HCT116 (cell line): ENCODE results near the gene FAM229B. TPM values are rescaled to one million over a fixed set of nuclear protein-coding genes. Genes with fewer than 3 reads are reported as not detected.

Experiments
- ATAC-seq: fragments of 200-7000 bp; cut with Tn5 transposase; 2 replicates; pipeline ENCODE4 v1.9.1; 2020; ENCODE audit warnings: mild to moderate bottlenecking, moderate library complexity
- BruUV-seq: library from RNA; stranded (reverse); fragments of 400-500 nt; replicated peaks from 2 replicates; lab custom pipeline; 2021; lab: Mats Ljungman, UMichigan
- CTCF ChIA-PET: fragments of 300-600 bp; sonication (Branson Sonifier 250); formaldehyde crosslinking; loops from one replicate; lab custom pipeline; 2021; ENCODE audit warnings: antibody characterized with exemption; lab: Charles Lee
- POLR2A ChIA-PET: fragments of 300-600, 350-600 bp; sonication (Branson Sonifier 250); formaldehyde crosslinking; loops from one replicate; lab custom pipeline; 2021; ENCODE audit warnings: antibody characterized with exemption; lab: Charles Lee
- RAD21 ChIA-PET, 2 experiments: fragments of 300-600 bp; sonication (Branson Sonifier 250); formaldehyde crosslinking; loops; one replicate each; lab custom pipeline; 2023; ENCODE audit warnings: low total read pairs in 2 of 2; ENCODE audit not compliant: uncharacterized antibody in 2 of 2, unreplicated experiment in 2 of 2, low non-redundant PET in 1 of 2; lab: Charles Lee
- DNase-seq: peaks from one replicate; pipeline ENCODE4 v3.0.0-alpha.2; 2010; ENCODE audit warnings: low read depth, low spot score
- H2AFZ ChIP-seq: fragments of 200-600 bp; shearing (Covaris generic), sonication (generic); 2 replicates; pipeline ENCODE4 v1.6.1; 2017; ENCODE audit warnings: low read depth, mixed run types, mixed read lengths, antibody characterized with exemption, low read length; ENCODE audit not compliant: poor library complexity, severe bottlenecking
- H3K27ac ChIP-seq: 2 replicates; pipeline ENCODE4 v1.5.1; 2012; ENCODE audit warnings: low read depth, low read length
- H3K27me3 ChIP-seq: fragments of 200-600 bp; sonication (generic); 2 replicates; pipeline ENCODE4 v1.6.1; 2016; ENCODE audit warnings: mixed run types, low read length, mixed read lengths; ENCODE audit not compliant: insufficient read depth
- H3K36me3 ChIP-seq, 2 experiments: fragments of 200-500 bp in 1 of 2; fragments of 200-600 bp in 1 of 2; sonication (Bioruptor generic) in 1 of 2; sonication (generic) in 1 of 2; 2 replicates each; pipeline versions ENCODE4 v1.5.1 to v1.6.1; 2014 to 2016; ENCODE audit warnings: low read length in 2 of 2, inconsistent platforms in 1 of 2, mixed read lengths in 1 of 2, mixed run types in 1 of 2; ENCODE audit not compliant: insufficient read depth in 2 of 2, control insufficient read depth in 1 of 2
- H3K4me1 ChIP-seq, 2 experiments: fragments of 200-600 bp in 1 of 2; sonication (generic) in 1 of 2; 2 replicates each; pipeline versions ENCODE4 v1.5.1 to v1.6.1; 2012 to 2017; ENCODE audit warnings: low read length in 2 of 2, inconsistent platforms in 1 of 2, mild to moderate bottlenecking in 1 of 2, mixed read lengths in 1 of 2, mixed run types in 1 of 2, moderate library complexity in 1 of 2; ENCODE audit not compliant: insufficient read depth in 2 of 2, control insufficient read depth in 1 of 2
- H3K4me2 ChIP-seq: fragments of 200-600 bp; sonication (generic); 2 replicates; pipeline ENCODE4 v1.6.1; 2017; ENCODE audit warnings: mixed run types, low read length, mixed read lengths
- H3K4me3 ChIP-seq, 2 experiments: fragments of 200-600 bp in 1 of 2; sonication (generic) in 1 of 2; replicated peaks in 1 of 2; 2 replicates each; pipeline ENCODE4 v1.5.1; 2011 to 2016; ENCODE audit warnings: low read length in 2 of 2, control low read depth in 1 of 2, low read depth in 1 of 2, mild to moderate bottlenecking in 1 of 2, mixed read lengths in 1 of 2, mixed run types in 1 of 2
- H3K79me2 ChIP-seq: fragments of 200-600 bp; sonication (generic); 2 replicates; pipeline ENCODE4 v1.6.1; 2017; ENCODE audit warnings: mild to moderate bottlenecking, mixed run types, low read length, moderate library complexity, mixed read lengths; ENCODE audit not compliant: insufficient read depth
- H3K9ac ChIP-seq: fragments of 200-600 bp; sonication (generic); 2 replicates; pipeline ENCODE4 v1.6.1; 2016; ENCODE audit warnings: low read length, mixed read lengths
- H3K9me2 ChIP-seq: fragments of 200-600 bp; sonication (generic), shearing (Covaris generic); 2 replicates; pipeline ENCODE4 v1.6.1; 2017; ENCODE audit warnings: mixed run types, mild to moderate bottlenecking, moderate library complexity; ENCODE audit not compliant: insufficient read depth
- H3K9me3 ChIP-seq, 2 experiments: fragments of 200-500 bp in 1 of 2; fragments of 200-600 bp in 1 of 2; sonication (Bioruptor generic) in 1 of 2; sonication (generic) in 1 of 2; 2 replicates each; pipeline ENCODE4 v1.6.1; 2014 to 2017; ENCODE audit warnings: low read length in 2 of 2, mixed read lengths in 2 of 2, inconsistent platforms in 1 of 2, low read depth in 1 of 2, mild to moderate bottlenecking in 1 of 2, mixed run types in 1 of 2, moderate library complexity in 1 of 2; ENCODE audit not compliant: control insufficient read depth in 1 of 2, insufficient read depth in 1 of 2
- H4K20me1 ChIP-seq: fragments of 200-600 bp; sonication (generic), shearing (Covaris generic); 2 replicates; pipeline ENCODE4 v1.6.1; 2017; ENCODE audit warnings: mixed run types, mild to moderate bottlenecking, moderate library complexity; ENCODE audit not compliant: insufficient read depth
- CBX3 ChIP-seq: IDR thresholded peaks from 2 replicates; pipeline ENCODE4 v1.6.1; 2012; ENCODE audit warnings: low read depth
- CEBPB ChIP-seq: IDR thresholded peaks from 2 replicates; pipeline ENCODE4 v1.6.1; 2012; ENCODE audit warnings: low read depth
- EZH2 ChIP-seq: fragments of 200-600 bp; sonication (generic); IDR thresholded peaks from 2 replicates; pipeline ENCODE4 v1.6.1; 2017; ENCODE audit warnings: antibody characterized with exemption, mixed run types
- EZH2phosphoT487 ChIP-seq: fragments of 200-600 bp; IDR thresholded peaks from 2 replicates; pipeline ENCODE4 v1.6.1; 2018; ENCODE audit warnings: antibody characterized with exemption, borderline replicate concordance
- POLR2A ChIP-seq: IDR thresholded peaks from 2 replicates; pipeline ENCODE4 v1.7.0; 2011; ENCODE audit warnings: borderline replicate concordance; ENCODE audit not compliant: insufficient read depth, insufficient read length; ENCODE audit errors: extremely low read depth
- POLR2AphosphoS5 ChIP-seq: IDR thresholded peaks from 2 replicates; pipeline ENCODE4 v1.6.1; 2011; ENCODE audit warnings: mild to moderate bottlenecking, low read depth, low read length, moderate library complexity
- SRF ChIP-seq: IDR thresholded peaks from 2 replicates; pipeline ENCODE4 v1.6.1; 2012; ENCODE audit warnings: low read depth
- TCF7L2 ChIP-seq: IDR thresholded peaks from 2 replicates; pipeline ENCODE4 v1.7.0; 2011; ENCODE audit warnings: borderline replicate concordance, inconsistent platforms; ENCODE audit not compliant: insufficient read depth, insufficient read length; ENCODE audit errors: extremely low read depth
- YY1 ChIP-seq: IDR thresholded peaks from 2 replicates; pipeline ENCODE4 v1.6.1; 2011; ENCODE audit warnings: low read length, low read depth, moderate library complexity, mild to moderate bottlenecking; ENCODE audit not compliant: insufficient replicate concordance; ENCODE audit errors: extremely low read depth
- ZFX ChIP-seq: fragments of 450-650 bp; IDR thresholded peaks from 2 replicates; pipeline ENCODE4 v1.6.1; 2017
- ZNF274 ChIP-seq: fragments of 200-500 bp; sonication (Bioruptor generic); IDR thresholded peaks from 2 replicates; pipeline ENCODE4 v1.6.1; 2014; ENCODE audit warnings: mild to moderate bottlenecking, low read depth, low read length, inconsistent platforms
- intact Hi-C: fragments of 100-400 bp; cut with micrococcal nuclease; formaldehyde crosslinking; loops from 2 replicates; pipeline ENCODE4 v1.10.0; 2022
- total RNA-seq: library from RNA; stranded (reverse); gene quantifications from one replicate; pipeline ENCODE4 v1.2.1, GENCODE V29; 2021; ENCODE audit not compliant: unreplicated experiment
- TF ChIP-seq, protein P1 (sequence below): IDR thresholded peaks from 2 replicates; pipeline ENCODE4 v1.6.1; 2012
- TF ChIP-seq, protein P2 (sequence below): IDR thresholded peaks from 2 replicates; pipeline ENCODE4 v1.6.1; 2012; ENCODE audit warnings: low read depth

Gene FAM229B
- total RNA-seq, 1 experiment from 2014 or later: 11.4 TPM

DNA sequence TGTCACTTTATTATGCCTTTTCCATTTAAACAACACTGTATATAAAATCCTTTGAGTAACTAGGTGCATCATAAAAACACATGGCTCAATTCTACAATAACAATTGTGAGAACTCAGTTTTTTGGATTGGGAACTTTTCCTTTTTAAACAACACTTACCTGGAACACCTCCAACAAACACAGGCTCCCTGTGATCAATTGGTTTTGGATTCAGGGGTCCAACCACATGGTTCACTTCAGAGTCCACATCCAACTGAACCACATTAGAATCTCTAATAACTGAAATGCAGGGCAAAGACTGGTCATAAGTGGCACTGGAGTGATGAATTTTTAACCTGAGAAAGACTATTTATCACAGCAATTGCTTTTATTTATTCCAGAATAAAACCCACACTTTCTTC lies 26.5 kb downstream of the FAM229B start:
- Histone ChIP-seq H3K9me2 (no peaks in the 10 kb centered on the region), H3K4me1 (peaks cover 0 to 12% of the 10 kb centered on the region in 2 experiments; a peak in 2 of 4 replicates), H2AFZ (no peak overlapping the region), H4K20me1 (no peaks in the 10 kb centered on the region), H3K4me3 (no peak overlapping the region), H3K79me2 (no peaks in the 10 kb centered on the region), H3K36me3 (no peaks in the 10 kb centered on the region), H3K9me3 (no peaks in the 10 kb centered on the region), H3K4me2 (no peak overlapping the region), H3K27me3 (no peaks in the 10 kb centered on the region), H3K9ac (no peak overlapping the region), H3K27ac (no peak overlapping the region)
- intact Hi-C loops: no loop called here
- no TSS peak for BruUV-seq
- ChIA-PET POLR2A (no interaction called here), RAD21 (no interaction called here), CTCF (no interaction called here)
- TF ChIP-seq SRF (no peak), EZH2 (no peak), YY1 (no peak), TCF7L2 (no peak), ZNF274 (no peak), CBX3 (no peak), EZH2phosphoT487 (no peak)
- TF ChIP-seq, protein P1, sequence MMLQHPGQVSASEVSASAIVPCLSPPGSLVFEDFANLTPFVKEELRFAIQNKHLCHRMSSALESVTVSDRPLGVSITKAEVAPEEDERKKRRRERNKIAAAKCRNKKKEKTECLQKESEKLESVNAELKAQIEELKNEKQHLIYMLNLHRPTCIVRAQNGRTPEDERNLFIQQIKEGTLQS: no peak
- no peak for ATAC-seq
- no peak for DNase-seq

DNA sequence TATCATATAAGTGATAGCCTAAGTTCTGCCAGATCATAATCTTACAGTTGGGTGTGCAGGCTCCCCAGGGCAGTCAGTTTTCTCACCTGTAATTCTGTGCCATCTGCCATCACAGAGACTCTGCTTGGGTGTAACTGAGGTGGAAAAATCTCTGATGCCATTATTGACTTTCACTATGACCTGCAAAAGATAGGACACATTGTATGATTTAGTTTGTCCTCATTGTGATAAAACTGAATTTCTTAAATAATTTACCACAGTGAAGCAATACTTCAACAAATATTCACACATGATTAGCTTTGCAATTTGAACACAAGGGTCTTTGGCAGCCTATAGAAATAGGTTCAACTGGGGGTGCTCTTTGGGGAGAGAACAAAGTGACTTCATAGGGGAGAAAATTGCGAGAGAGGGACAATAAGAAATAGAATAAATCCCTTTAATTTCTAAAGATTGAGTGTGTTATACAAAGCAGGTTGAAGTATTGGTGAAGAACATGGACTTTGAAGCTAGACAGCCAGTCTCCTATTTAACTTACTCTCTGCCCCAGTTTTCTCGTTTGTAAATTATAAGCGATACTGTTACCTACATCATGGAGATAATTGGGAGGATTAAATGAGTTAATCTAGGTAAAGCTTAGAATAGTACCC lies 27.3 kb downstream of the FAM229B start:
- DNase-seq: no peak
- H3K27ac ChIP-seq: no peak overlapping the region
- H3K27me3 ChIP-seq: no peaks in the 10 kb centered on the region
- intact Hi-C loops: no loop called here
- no peaks in the 10 kb centered on the region for H3K79me2 ChIP-seq
- H4K20me1 ChIP-seq: no peaks in the 10 kb centered on the region
- H3K9me3 ChIP-seq: no peaks in the 10 kb centered on the region
- H2AFZ ChIP-seq: no peak overlapping the region
- no peak overlapping the region for H3K4me2 ChIP-seq
- BruUV-seq: no TSS peak
- H3K36me3 ChIP-seq: no peaks in the 10 kb centered on the region
- CTCF ChIA-PET: no interaction called here
- H3K4me1 ChIP-seq: peaks cover 0 to 12% of the 10 kb centered on the region in 2 experiments; a peak in 2 of 4 replicates
- ATAC-seq: no peak
- H3K9ac ChIP-seq: no peak overlapping the region
- H3K4me3 ChIP-seq: no peak overlapping the region
- no peaks in the 10 kb centered on the region for H3K9me2 ChIP-seq
- POLR2A ChIA-PET: no interaction called here
- RAD21 ChIA-PET: no interaction called here
- TF ChIP-seq EZH2 (no peak), POLR2A (no peak), CEBPB (no peak), YY1 (no peak), POLR2AphosphoS5 (no peak), ZFX (no peak)
- TF ChIP-seq, protein P2, sequence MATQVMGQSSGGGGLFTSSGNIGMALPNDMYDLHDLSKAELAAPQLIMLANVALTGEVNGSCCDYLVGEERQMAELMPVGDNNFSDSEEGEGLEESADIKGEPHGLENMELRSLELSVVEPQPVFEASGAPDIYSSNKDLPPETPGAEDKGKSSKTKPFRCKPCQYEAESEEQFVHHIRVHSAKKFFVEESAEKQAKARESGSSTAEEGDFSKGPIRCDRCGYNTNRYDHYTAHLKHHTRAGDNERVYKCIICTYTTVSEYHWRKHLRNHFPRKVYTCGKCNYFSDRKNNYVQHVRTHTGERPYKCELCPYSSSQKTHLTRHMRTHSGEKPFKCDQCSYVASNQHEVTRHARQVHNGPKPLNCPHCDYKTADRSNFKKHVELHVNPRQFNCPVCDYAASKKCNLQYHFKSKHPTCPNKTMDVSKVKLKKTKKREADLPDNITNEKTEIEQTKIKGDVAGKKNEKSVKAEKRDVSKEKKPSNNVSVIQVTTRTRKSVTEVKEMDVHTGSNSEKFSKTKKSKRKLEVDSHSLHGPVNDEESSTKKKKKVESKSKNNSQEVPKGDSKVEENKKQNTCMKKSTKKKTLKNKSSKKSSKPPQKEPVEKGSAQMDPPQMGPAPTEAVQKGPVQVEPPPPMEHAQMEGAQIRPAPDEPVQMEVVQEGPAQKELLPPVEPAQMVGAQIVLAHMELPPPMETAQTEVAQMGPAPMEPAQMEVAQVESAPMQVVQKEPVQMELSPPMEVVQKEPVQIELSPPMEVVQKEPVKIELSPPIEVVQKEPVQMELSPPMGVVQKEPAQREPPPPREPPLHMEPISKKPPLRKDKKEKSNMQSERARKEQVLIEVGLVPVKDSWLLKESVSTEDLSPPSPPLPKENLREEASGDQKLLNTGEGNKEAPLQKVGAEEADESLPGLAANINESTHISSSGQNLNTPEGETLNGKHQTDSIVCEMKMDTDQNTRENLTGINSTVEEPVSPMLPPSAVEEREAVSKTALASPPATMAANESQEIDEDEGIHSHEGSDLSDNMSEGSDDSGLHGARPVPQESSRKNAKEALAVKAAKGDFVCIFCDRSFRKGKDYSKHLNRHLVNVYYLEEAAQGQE: no peak
- TF ChIP-seq, protein P1: no peak
